B cell (primary cell): ENCODE data around the gene FER. TPM values are rescaled to one million over a fixed set of nuclear protein-coding genes. Genes with fewer than 3 reads are reported as not detected.
"Not testable (repeated sequence)": the region's sequence is repeated elsewhere in the genome, so short reads cannot be mapped to it uniquely, and the experiment has no call there.

Source experiments
- ATAC-seq: fragments of 200-7000 bp; cut with Tn5 transposase; one replicate; pipeline ENCODE4 v1.10.0; 2021; ENCODE audit warnings: low read depth, mild to moderate bottlenecking, moderate number of reproducible peaks, moderate library complexity
- CTCF ChIA-PET: fragments of 350-600 bp; sonication (Branson Sonifier 250); formaldehyde crosslinking; loops from one replicate; lab custom pipeline; 2021; ENCODE audit warnings: antibody characterized with exemption, inconsistent platforms; lab: Charles Lee
- POLR2A ChIA-PET: fragments of 350-600 bp; sonication (Branson Sonifier 250); formaldehyde crosslinking; loops from one replicate; lab custom pipeline; 2021; ENCODE audit warnings: antibody characterized with exemption; lab: Charles Lee
- DNase-seq: peaks from one replicate; pipeline ENCODE4 v3.0.0; 2013
- H2AFZ ChIP-seq: 2 replicates; pipeline ENCODE4 v1.6.1; 2012; ENCODE audit warnings: mild to moderate bottlenecking, low read depth, low read length; ENCODE audit not compliant: insufficient read depth, poor library complexity, severe bottlenecking
- H3K27ac ChIP-seq, 2 donors: 1 replicate in 1 of 2; 2 replicates in 1 of 2; pipeline ENCODE4 v1.5.1; 2012 to 2013; ENCODE audit warnings: low read length in 2 of 2, mild to moderate bottlenecking in 2 of 2, moderate library complexity in 1 of 2
- H3K27me3 ChIP-seq, 4 experiments: fragments of 200-600 bp in 1 of 4; sonication (generic) in 1 of 4; replicated peaks in 1 of 4; 1 replicate in 2 of 4; 2 replicates in 2 of 4; pipeline versions ENCODE4 v1.6.1 to v1.7.0; 2013 to 2016; ENCODE audit warnings: low read length in 3 of 4, mild to moderate bottlenecking in 2 of 4, mixed read lengths in 1 of 4, moderate library complexity in 1 of 4; ENCODE audit not compliant: insufficient read depth in 4 of 4, control insufficient read depth in 3 of 4; ENCODE audit errors: control extremely low read depth in 1 of 4
- H3K36me3 ChIP-seq, 2 experiments: replicated peaks in 1 of 2; 1 replicate in 1 of 2; 2 replicates in 1 of 2; pipeline versions ENCODE4 v1.6.1 to v1.7.1; 2013; ENCODE audit warnings: low read length in 1 of 2; ENCODE audit not compliant: insufficient read depth in 2 of 2, control insufficient read depth in 1 of 2; ENCODE audit errors: control extremely low read depth in 1 of 2, extremely low read depth in 1 of 2
- H3K4me1 ChIP-seq, 2 donors: fragments of 200-600 bp in 1 of 2; sonication (generic) in 1 of 2; 1 replicate in 1 of 2; 2 replicates in 1 of 2; pipeline versions ENCODE4 v1.5.1 to v1.6.1; 2013 to 2017; ENCODE audit warnings: low read length in 2 of 2; ENCODE audit not compliant: control insufficient read depth in 2 of 2, insufficient read depth in 2 of 2
- H3K4me2 ChIP-seq: replicated peaks from 2 replicates; pipeline ENCODE3; 2012; ENCODE audit warnings: mild to moderate bottlenecking, low read depth, low read length; ENCODE audit not compliant: poor library complexity, severe bottlenecking
- H3K4me3 ChIP-seq, 5 experiments: fragments of 200-600 bp in 1 of 5; sonication (generic) in 1 of 5; 1 replicate in 3 of 5; 2 replicates in 2 of 5; pipeline versions ENCODE4 v1.5.1 to v1.7.0; 2011 to 2016; ENCODE audit warnings: low read length in 4 of 5, mild to moderate bottlenecking in 4 of 5, low read depth in 2 of 5, control low read depth in 1 of 5, moderate library complexity in 1 of 5; ENCODE audit not compliant: insufficient read depth in 1 of 5; ENCODE audit errors: control extremely low read depth in 1 of 5, extremely low read depth in 1 of 5
- H3K79me2 ChIP-seq: fragments of 200-600 bp; sonication (generic); one replicate; pipeline ENCODE4 v1.6.0; 2016; ENCODE audit warnings: low read length; ENCODE audit not compliant: control insufficient read depth, insufficient read depth
- H3K9ac ChIP-seq: fragments of 200-600 bp; sonication (generic); 2 replicates; pipeline ENCODE4 v1.6.1; 2017; ENCODE audit warnings: mild to moderate bottlenecking, low read length, moderate library complexity
- H3K9me3 ChIP-seq, 3 donors: one replicate each; pipeline versions ENCODE4 v1.6.1 to v1.7.1; 2013; ENCODE audit warnings: low read length in 2 of 3; ENCODE audit not compliant: control insufficient read depth in 2 of 3, insufficient read depth in 1 of 3; ENCODE audit errors: control extremely low read depth in 1 of 3
- H4K20me1 ChIP-seq: 2 replicates; pipeline ENCODE4 v1.6.0; 2012; ENCODE audit warnings: mild to moderate bottlenecking, low read length; ENCODE audit not compliant: insufficient read depth, control insufficient read depth, poor library complexity, severe bottlenecking
- H3K27ac Mint-ChIP-seq: one replicate; pipeline ENCODE4 v1.8.0; 2021; ENCODE audit warnings: mixed read lengths
- H3K27me3 Mint-ChIP-seq: one replicate; pipeline ENCODE4 v1.8.0; 2021; ENCODE audit warnings: mixed read lengths
- H3K4me1 Mint-ChIP-seq: one replicate; pipeline ENCODE4 v1.8.0; 2021; ENCODE audit warnings: mixed read lengths
- H3K4me3 Mint-ChIP-seq: one replicate; pipeline ENCODE4 v1.8.0; 2021; ENCODE audit warnings: mixed read lengths
- H3K9me3 Mint-ChIP-seq: one replicate; pipeline ENCODE4 v1.8.0; 2022; ENCODE audit warnings: mixed read lengths; ENCODE audit not compliant: insufficient read depth
- EZH2 ChIP-seq: IDR thresholded peaks from 2 replicates; pipeline ENCODE4 v1.6.1; 2012; ENCODE audit warnings: borderline replicate concordance, low read depth, mild to moderate bottlenecking, moderate library complexity, low read length; ENCODE audit not compliant: insufficient read depth, poor library complexity, severe bottlenecking
- WGBS: methylation state at CpG from one replicate; pipeline ENCODE4 v1.1.5; 2013; ENCODE audit warnings: missing lambda C conversion rate; ENCODE audit not compliant: insufficient coverage; 5-methylcytosine and 5-hydroxymethylcytosine counted together
- intact Hi-C: fragments of 100-400 bp; cut with micrococcal nuclease; formaldehyde crosslinking; loops from one replicate; pipeline ENCODE4 v1.10.0; 2022
- polyA minus RNA-seq: library from RNA; depleted of rRNA, polyadenylated mRNA; stranded (reverse); fragments of >200 nt; gene quantifications from 2 replicates; pipeline ENCODE4 v1.2.3, GENCODE V29; 2012
- polyA plus RNA-seq: library from polyadenylated mRNA; depleted of rRNA; stranded (reverse); fragments of >200 nt; gene quantifications from 2 replicates; pipeline ENCODE4 v1.2.3, GENCODE V29; 2012
- total RNA-seq, 2 donors: library from RNA; stranded (reverse); fragments of 120-200 nt in 1 of 2; gene quantifications; 1 replicate in 1 of 2; 2 replicates in 1 of 2; pipeline versions ENCODE4 v1.2.3 to v1.2.4, GENCODE V29; 2013 to 2022
- TF ChIP-seq, protein P1 (sequence below): fragments of 200-600 bp; IDR thresholded peaks from one replicate; pipeline ENCODE4 v1.8.0; 2022; ENCODE audit warnings: antibody characterized with exemption, mild to moderate bottlenecking

FER gene
- total RNA-seq (41.3 and 42.7 TPM in 2 replicates), polyA plus RNA-seq (1.3 and 1.9 TPM in 2 replicates), polyA minus RNA-seq (6.8 and 8.7 TPM in 2 replicates)
- total RNA-seq (2013): 24.4 TPM

DNA sequence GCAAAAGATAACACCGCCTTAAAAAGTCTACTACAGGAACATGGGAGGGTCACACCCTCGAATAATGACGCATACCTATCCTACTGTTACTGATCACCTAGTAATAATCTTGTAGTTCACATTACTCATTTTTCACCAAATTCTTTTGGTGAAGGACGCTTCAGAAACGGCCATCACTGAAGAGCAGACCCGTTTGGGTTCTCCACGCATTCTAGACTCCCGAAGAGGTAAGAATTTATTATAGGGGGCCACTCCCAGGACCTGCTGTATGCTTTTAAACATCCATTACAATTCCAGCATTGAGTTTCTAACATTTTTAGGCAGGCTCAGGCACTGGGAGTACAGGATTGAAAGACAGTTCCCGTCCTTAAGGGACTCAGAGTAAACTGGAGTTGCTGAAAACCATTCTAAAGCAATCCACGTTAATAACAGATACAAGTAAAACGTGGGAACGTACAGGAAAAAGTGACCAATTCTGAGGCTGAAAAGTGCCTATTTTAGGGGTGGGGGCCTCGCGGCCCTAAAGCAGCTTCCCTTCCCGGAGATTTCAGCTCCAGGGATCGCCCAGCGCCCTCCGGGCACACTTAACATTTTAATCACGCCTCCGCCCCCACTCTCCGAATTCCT, at the start of gene FER:
Gene FER (plus strand): TSS at position 124 of the 627 bp plus-strand sequence. CDS start 50,286 bp downstream, outside the sequence.
- ATAC-seq (no peak), DNase-seq (peak; percentile 81)
- peak within 1 kb of the TSS; percentile 90 for H3K4me2 ChIP-seq
- TF ChIP-seq, protein P1, sequence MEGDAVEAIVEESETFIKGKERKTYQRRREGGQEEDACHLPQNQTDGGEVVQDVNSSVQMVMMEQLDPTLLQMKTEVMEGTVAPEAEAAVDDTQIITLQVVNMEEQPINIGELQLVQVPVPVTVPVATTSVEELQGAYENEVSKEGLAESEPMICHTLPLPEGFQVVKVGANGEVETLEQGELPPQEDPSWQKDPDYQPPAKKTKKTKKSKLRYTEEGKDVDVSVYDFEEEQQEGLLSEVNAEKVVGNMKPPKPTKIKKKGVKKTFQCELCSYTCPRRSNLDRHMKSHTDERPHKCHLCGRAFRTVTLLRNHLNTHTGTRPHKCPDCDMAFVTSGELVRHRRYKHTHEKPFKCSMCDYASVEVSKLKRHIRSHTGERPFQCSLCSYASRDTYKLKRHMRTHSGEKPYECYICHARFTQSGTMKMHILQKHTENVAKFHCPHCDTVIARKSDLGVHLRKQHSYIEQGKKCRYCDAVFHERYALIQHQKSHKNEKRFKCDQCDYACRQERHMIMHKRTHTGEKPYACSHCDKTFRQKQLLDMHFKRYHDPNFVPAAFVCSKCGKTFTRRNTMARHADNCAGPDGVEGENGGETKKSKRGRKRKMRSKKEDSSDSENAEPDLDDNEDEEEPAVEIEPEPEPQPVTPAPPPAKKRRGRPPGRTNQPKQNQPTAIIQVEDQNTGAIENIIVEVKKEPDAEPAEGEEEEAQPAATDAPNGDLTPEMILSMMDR: no peak
- no peak for TF ChIP-seq EZH2
- Mint-ChIP-seq H3K27me3 (no peaks in the 10 kb centered on the region), H3K9me3 (no peaks in the 10 kb centered on the region), H3K27ac (peak within 1 kb of the TSS; percentile 86), H3K4me1 (peaks cover 10% of the 10 kb centered on the region), H3K4me3 (peak within 1 kb of the TSS; percentile 92)
- peaks cover 7% of the 10 kb centered on the region for H3K79me2 ChIP-seq
- H3K9me3 ChIP-seq: no peaks in the 10 kb centered on the region
- peak within 1 kb of the TSS; percentile 88 for H2AFZ ChIP-seq
- no peaks in the 10 kb centered on the region for H3K27me3 ChIP-seq
- WGBS: 2% methylated on average over 13 of the region's 21 CpGs
- peak within 1 kb of the TSS; percentile 99 for H3K9ac ChIP-seq
- ChIA-PET CTCF (interaction anchor here (0.6 to 1.9 kb wide), 2 partner anchors 20 to 1415 kb away, joined by 3 to 9 read pairs; no protein-coding TSS in a partner anchor), POLR2A (interaction anchor here (0.7 to 2.9 kb wide), 3 partner anchors 16 to 662 kb away, joined by 8 to 26 read pairs (median 9); partner anchors contain the start of gene PJA2)
- no peaks in the 10 kb centered on the region for H4K20me1 ChIP-seq
- peak within 1 kb of the TSS; percentile 91 to 94 for H3K27ac ChIP-seq
- no peaks in the 10 kb centered on the region for H3K36me3 ChIP-seq
- intact Hi-C loops: loop anchor here (1.0 to 2.0 kb wide), 5 partner anchors 20 to 1991 kb away; partner anchors contain the start of genes MAN2A1 and SLC25A46
- H3K4me1 ChIP-seq: peaks cover 14 to 17% of the 10 kb centered on the region in 2 donors
- peak within 1 kb of the TSS; percentile 74 to 90 (median 83) for H3K4me3 ChIP-seq

DNA sequence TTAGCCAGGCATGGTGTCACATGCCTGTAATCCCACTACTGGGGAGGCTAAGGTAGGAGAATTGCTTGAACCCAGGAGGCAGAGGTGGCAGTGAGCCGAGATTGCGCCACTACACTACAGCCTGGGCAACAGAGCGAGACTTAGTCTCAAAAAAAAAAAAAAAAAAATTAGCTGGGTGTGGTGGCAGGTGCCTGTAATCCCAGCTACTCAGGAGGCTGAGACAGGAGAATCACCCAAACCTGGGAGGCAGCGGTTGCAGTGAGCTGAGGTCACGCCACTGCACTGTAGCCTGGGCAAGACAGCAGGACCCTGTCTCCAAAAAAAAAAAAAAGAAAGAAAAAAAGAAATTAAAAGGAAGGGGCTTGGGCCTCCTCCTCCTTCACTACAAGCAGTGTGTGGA, 47.3 kb upstream of the FER start:
- peak overlapping the region; percentile 22 for H2AFZ ChIP-seq
- H4K20me1 ChIP-seq, H3K9ac ChIP-seq, H3K79me2 ChIP-seq, H3K4me1 ChIP-seq, H3K27me3 Mint-ChIP-seq, ATAC-seq, H3K4me3 Mint-ChIP-seq, H3K27ac Mint-ChIP-seq, H3K27me3 ChIP-seq, H3K9me3 Mint-ChIP-seq, H3K4me1 Mint-ChIP-seq, H3K4me3 ChIP-seq, H3K9me3 ChIP-seq, intact Hi-C loops, DNase-seq, H3K4me2 ChIP-seq, H3K36me3 ChIP-seq, H3K27ac ChIP-seq: not testable (repeated sequence)
- ChIA-PET CTCF (interaction anchor here (0.6 kb wide), 1 partner anchor 741 kb away, joined by 3 read pairs; no protein-coding TSS in a partner anchor), POLR2A (interaction anchor here (0.6 kb wide), 1 partner anchor 704 kb away, joined by 4 read pairs; no protein-coding TSS in a partner anchor)
- WGBS: no CpG with 5 or more reads among the region's 5 CpGs
